ENCODE data around the gene FGF14.
A peak's percentile ranks its signal among the peaks of the same experiment; 100 is the strongest.

The FGF14 gene

GRCh38 chr13:101946401-101946800 lies 455.4 kb downstream of the FGF14 start:
- no peak for DNase-seq (ENCODE audit: insufficient read length, low spot score)
- FAIRE-seq: no peak

GRCh38 chr13:101945435-101945834 lies 456.4 kb downstream of the FGF14 start:
- FAIRE-seq: no peak

GRCh38 chr13:101944521-101944920 lies 457.3 kb downstream of the FGF14 start:
- FAIRE-seq: no peak
- no peak for DNase-seq (ENCODE audit: insufficient read length, low spot score)

More at GRCh38 chr13:101945435-101945834, 456.4 kb downstream of the FGF14 start:
- DNase-seq (ENCODE audit: insufficient read length, low spot score): no peak

- no peak for FAIRE-seq
- no peak for DNase-seq (ENCODE audit: insufficient read length, low spot score)
Observed at GRCh38 chr13:101942535-101943157, 459.2 kb downstream of the FGF14 start.

- DNase-seq (ENCODE audit: insufficient read length, low spot score) (peak; percentile 8), FAIRE-seq (no peak)
Observed at GRCh38 chr13:101942038-101942437, 459.8 kb downstream of the FGF14 start.

- DNase-seq (ENCODE audit: insufficient read length, low spot score): no peak
- no peak for FAIRE-seq
Observed at GRCh38 chr13:101941095-101941783, 460.6 kb downstream of the FGF14 start.

- DNase-seq (ENCODE audit: insufficient read length, low spot score) (no peak), FAIRE-seq (no peak)
Observed at GRCh38 chr13:101939370-101939769, 462.5 kb downstream of the FGF14 start.

GRCh38 chr13:101935828-101936227 lies 466.0 kb downstream of the FGF14 start:
- no peak for DNase-seq (ENCODE audit: insufficient read length, low spot score)
- FAIRE-seq: no peak

- no peak for DNase-seq (ENCODE audit: insufficient read length, low spot score)
Observed at GRCh38 chr13:101931186-101931585, 470.7 kb downstream of the FGF14 start.

GRCh38 chr13:101930331-101930730 lies 471.5 kb downstream of the FGF14 start:
- FAIRE-seq (no peak), DNase-seq (ENCODE audit: insufficient read length, low spot score) (no peak)

More at GRCh38 chr13:101931186-101931585, 470.7 kb downstream of the FGF14 start:
- FAIRE-seq: no peak

GRCh38 chr13:101925731-101926130 lies 476.1 kb downstream of the FGF14 start:
- FAIRE-seq: no peak
- DNase-seq (ENCODE audit: insufficient read length, low spot score): no peak

- FAIRE-seq: no peak
- peak; percentile 18 for DNase-seq (ENCODE audit: insufficient read length, low spot score)
Observed at GRCh38 chr13:101919541-101920181, 482.2 kb downstream of the FGF14 start.

GRCh38 chr13:101917833-101918661 lies 483.8 kb downstream of the FGF14 start:
- no peak for FAIRE-seq
- peak; percentile 4 for DNase-seq (ENCODE audit: insufficient read length, low spot score)

GRCh38 chr13:101917475-101917810 lies 484.4 kb downstream of the FGF14 start:
- no peak for DNase-seq (ENCODE audit: insufficient read length, low spot score)
- FAIRE-seq: no peak

- FAIRE-seq (no peak), DNase-seq (ENCODE audit: insufficient read length, low spot score) (no peak)
Observed at GRCh38 chr13:101916775-101917474, 484.9 kb downstream of the FGF14 start.

GRCh38 chr13:101916108-101916774 lies 485.6 kb downstream of the FGF14 start:
- FAIRE-seq (no peak), DNase-seq (ENCODE audit: insufficient read length, low spot score) (no peak)

- DNase-seq (ENCODE audit: insufficient read length, low spot score) (no peak), FAIRE-seq (no peak)
Observed at GRCh38 chr13:101915755-101916107, 486.1 kb downstream of the FGF14 start.

- FAIRE-seq (no peak), DNase-seq (ENCODE audit: insufficient read length, low spot score) (no peak)
Observed at GRCh38 chr13:101915331-101915730, 486.5 kb downstream of the FGF14 start.

GRCh38 chr13:101911752-101912151 lies 490.1 kb downstream of the FGF14 start:
- no peak for FAIRE-seq
- DNase-seq (ENCODE audit: insufficient read length, low spot score): no peak

- no peak for DNase-seq (ENCODE audit: insufficient read length, low spot score)
- FAIRE-seq: no peak
Observed at GRCh38 chr13:101903890-101904289, 498.0 kb downstream of the FGF14 start.
